Aorta (tissue), 5 donors: Measurements from ENCODE around the gene PPM1H. TPM values are rescaled to one million over a fixed set of nuclear protein-coding genes. Genes with fewer than 3 reads are reported as not detected.

Experiments used
- ATAC-seq: fragments of 200-7000 bp; cut with Tn5 transposase; one replicate; pipeline ENCODE4 v1.9.1; 2022; ENCODE audit warnings: moderate library complexity; ENCODE audit not compliant: low FRiP score
- DNase-seq, 2 donors: peaks; one replicate each; pipeline ENCODE4 v3.0.0-alpha.2; 2020
- H3K27ac ChIP-seq, 2 donors: one replicate each; pipeline ENCODE4 v1.5.1; 2013; ENCODE audit warnings: low read length in 2 of 2, mild to moderate bottlenecking in 2 of 2, moderate library complexity in 2 of 2, control low read depth in 1 of 2, inconsistent platforms in 1 of 2, low read depth in 1 of 2
- H3K27me3 ChIP-seq, 2 donors: one replicate each; pipeline ENCODE4 v1.6.1; 2013; ENCODE audit warnings: control low read depth in 1 of 2, low read length in 1 of 2, mild to moderate bottlenecking in 1 of 2, moderate library complexity in 1 of 2; ENCODE audit not compliant: insufficient read depth in 2 of 2, control insufficient read depth in 1 of 2
- H3K36me3 ChIP-seq, 2 donors: one replicate each; pipeline ENCODE4 v1.6.1; 2013; ENCODE audit warnings: control low read depth in 1 of 2, low read length in 1 of 2, mild to moderate bottlenecking in 1 of 2; ENCODE audit not compliant: insufficient read depth in 2 of 2, control insufficient read depth in 1 of 2
- H3K4me1 ChIP-seq, 2 donors: one replicate each; pipeline ENCODE4 v1.6.1; 2013; ENCODE audit warnings: low read length in 2 of 2, control low read depth in 1 of 2, mild to moderate bottlenecking in 1 of 2, moderate library complexity in 1 of 2; ENCODE audit not compliant: insufficient read depth in 2 of 2, control insufficient read depth in 1 of 2
- H3K4me3 ChIP-seq, 2 donors: one replicate each; pipeline ENCODE4 v1.5.1; 2013; ENCODE audit warnings: low read length in 2 of 2, control low read depth in 1 of 2, mild to moderate bottlenecking in 1 of 2
- H3K9me3 ChIP-seq: one replicate; pipeline ENCODE4 v1.6.1; 2013; ENCODE audit warnings: mild to moderate bottlenecking, low read length; ENCODE audit not compliant: control insufficient read depth
- WGBS, 2 donors: extraction: QIAGEN DNeasy Blood & Tissue Kit; methylation state at CpG; one replicate each; pipeline ENCODE4 v1.1.7; 2013; 5-methylcytosine and 5-hydroxymethylcytosine counted together
- intact Hi-C, 2 donors: fragments of 100-400 bp; cut with DNase I; formaldehyde crosslinking; loops; one replicate each; pipeline versions ENCODE4 v1.14.2 to v1.15.0; 2022
- polyA plus RNA-seq, 2 donors: library from polyadenylated mRNA; stranded (reverse); fragments of 200-250 nt; gene quantifications; one replicate each; pipeline ENCODE4 v1.2.3, GENCODE V29; 2013
- total RNA-seq, 2 donors: library from RNA; stranded (reverse); fragmentation: NEBNext Ultra II Directional; extraction: Animal tissue kit (Norgen Biotek cat#: 25700); gene quantifications; one replicate each; pipeline ENCODE4 v1.2.1, GENCODE V29; 2021
- donor health status: healthy with polysubstance abuse.
- donor health status: Bipolar disorder and iron deficiency.
- donor health status: DM: no; HTN: no; CAD: no.
- donor health status: DM: no; HTN: no; CAD: no.
- donor health status: DM: yes; HTN: yes; CAD: no.

PPM1H gene
- total and polyA plus RNA-seq, 4 donors, result 1.3 to 9.3 (median 3.7) TPM

- intact Hi-C loops, result loop anchor here (1.0 to 10.0 kb wide), 6 partner anchors 66 to 121 kb away; no protein-coding TSS in a partner anchor
- ATAC-seq (peak; percentile 26), DNase-seq (no peak)
- peak overlapping the region; percentile 56 to 70 for H3K4me3 ChIP-seq
- no peaks in the 10 kb centered on the region for H3K36me3 ChIP-seq
- WGBS, 2 donors, result 0% methylated on average over 24 of the region's 24 CpGs
- no peaks in the 10 kb centered on the region for H3K27me3 ChIP-seq
- H3K27ac ChIP-seq, result peak overlapping the region; percentile 4 to 50
- H3K4me1 ChIP-seq, result no peaks in the 10 kb centered on the region
- no peaks in the 10 kb centered on the region for H3K9me3 ChIP-seq
Measured at GRCh38 chr12:62933602-62934238, 1.2 kb downstream of the PPM1H start.

GRCh38 chr12:62933220-62933601 lies 1.7 kb downstream of the PPM1H start:
- H3K9me3 ChIP-seq, result no peaks in the 10 kb centered on the region
- peak in 1 of 2 donors; percentile 52 for DNase-seq

DNA sequence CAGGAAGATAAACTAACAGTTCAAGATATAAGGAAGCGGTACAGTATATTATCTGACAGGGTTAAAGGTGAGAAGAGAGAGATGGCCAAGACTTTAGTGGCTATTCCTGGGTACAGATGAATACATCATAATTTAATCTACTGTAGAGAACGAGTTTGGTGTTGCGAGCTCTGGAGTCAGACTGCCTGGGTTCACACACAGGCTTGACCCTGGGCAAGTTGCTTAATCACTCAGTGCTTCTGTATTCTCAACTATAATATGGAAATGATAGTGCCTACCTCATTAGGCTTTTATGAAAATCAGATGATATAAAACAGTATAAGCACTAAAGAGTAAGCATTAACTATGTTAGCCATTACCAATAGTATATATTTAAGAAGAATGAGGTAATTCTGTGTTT lies 3.5 kb downstream of the PPM1H start:
- H3K36me3 ChIP-seq, result no peaks in the 10 kb centered on the region

More at GRCh38 chr12:62933220-62933601, 1.7 kb downstream of the PPM1H start:
- ATAC-seq, result no peak
- intact Hi-C loops, result loop anchor here (5.0 to 10.0 kb wide), 4 partner anchors 66 to 118 kb away; no protein-coding TSS in a partner anchor
- H3K4me3 ChIP-seq, result peak overlapping the region; percentile 56 to 70
- H3K27ac ChIP-seq, result no peak overlapping the region
- no peaks in the 10 kb centered on the region for H3K27me3 ChIP-seq
- H3K4me1 ChIP-seq, result no peaks in the 10 kb centered on the region
- no peaks in the 10 kb centered on the region for H3K36me3 ChIP-seq
- WGBS, 2 donors, result 0 to 1% methylated on average over 15 of the region's 15 CpGs

DNA sequence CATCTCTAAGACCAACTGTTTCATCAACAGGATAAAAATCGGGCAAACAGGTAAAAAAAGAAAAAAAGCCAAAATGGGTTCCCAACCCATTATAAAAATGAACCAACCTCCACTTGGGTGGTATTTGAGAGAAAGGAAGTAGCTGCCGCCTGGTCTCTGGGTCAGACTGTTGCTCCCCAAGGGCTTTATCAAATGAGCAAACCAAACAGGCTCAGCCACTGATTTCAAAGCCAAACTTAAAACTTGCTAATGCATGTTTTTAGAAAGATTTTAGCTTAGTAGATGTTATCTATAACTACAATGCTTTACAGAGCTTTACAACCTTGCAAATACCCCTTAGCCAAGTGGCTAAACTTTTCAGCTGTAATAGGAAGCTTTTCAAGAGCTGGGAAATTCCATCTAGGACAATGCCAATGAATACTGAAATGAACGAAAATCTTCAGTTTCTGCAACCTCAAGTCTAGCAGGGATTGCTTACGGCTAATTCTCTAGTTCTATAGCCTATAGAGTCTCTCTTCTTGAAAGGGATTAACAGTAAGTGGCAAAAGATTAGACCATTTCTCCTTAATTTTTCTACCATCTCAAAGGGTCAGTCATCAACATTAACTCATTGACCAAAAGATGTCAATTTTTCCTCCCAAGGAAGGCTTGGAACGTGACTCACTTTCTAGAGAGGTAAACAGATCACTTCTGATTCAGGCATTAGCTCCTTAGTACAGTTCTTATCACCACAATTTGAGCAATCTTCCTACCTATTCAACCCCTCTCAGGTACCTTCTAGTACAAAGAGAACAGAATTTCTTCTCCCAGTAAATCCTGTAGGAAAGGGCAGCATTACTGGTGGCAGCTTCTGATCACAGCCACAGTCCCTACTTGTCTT lies 4.2 kb downstream of the PPM1H start:
- intact Hi-C loops, result loop anchor here (5.0 to 10.0 kb wide), 4 partner anchors 63 to 116 kb away; no protein-coding TSS in a partner anchor
- 51 to 57% methylated on average over 5 of the region's 5 CpGs for WGBS, 2 donors
- no peaks in the 10 kb centered on the region for H3K27me3 ChIP-seq
- H3K27ac ChIP-seq, result no peak overlapping the region
- no peaks in the 10 kb centered on the region for H3K4me1 ChIP-seq
- no peak for DNase-seq
- H3K36me3 ChIP-seq, result no peaks in the 10 kb centered on the region
- no peak for ATAC-seq
- no peak overlapping the region for H3K4me3 ChIP-seq
- no peaks in the 10 kb centered on the region for H3K9me3 ChIP-seq

More for the DNA sequence above, 3.5 kb downstream of the PPM1H start:
- ATAC-seq, result no peak
- DNase-seq, result no peak
- 85 to 93% methylated on average over 3 of the region's 3 CpGs for WGBS, 2 donors
- intact Hi-C loops, result loop anchor here (5.0 to 10.0 kb wide), 4 partner anchors 64 to 117 kb away; no protein-coding TSS in a partner anchor
- no peaks in the 10 kb centered on the region for H3K27me3 ChIP-seq
- no peak overlapping the region for H3K27ac ChIP-seq
- no peaks in the 10 kb centered on the region for H3K9me3 ChIP-seq
- H3K4me3 ChIP-seq, result no peak overlapping the region
- no peaks in the 10 kb centered on the region for H3K4me1 ChIP-seq

DNA sequence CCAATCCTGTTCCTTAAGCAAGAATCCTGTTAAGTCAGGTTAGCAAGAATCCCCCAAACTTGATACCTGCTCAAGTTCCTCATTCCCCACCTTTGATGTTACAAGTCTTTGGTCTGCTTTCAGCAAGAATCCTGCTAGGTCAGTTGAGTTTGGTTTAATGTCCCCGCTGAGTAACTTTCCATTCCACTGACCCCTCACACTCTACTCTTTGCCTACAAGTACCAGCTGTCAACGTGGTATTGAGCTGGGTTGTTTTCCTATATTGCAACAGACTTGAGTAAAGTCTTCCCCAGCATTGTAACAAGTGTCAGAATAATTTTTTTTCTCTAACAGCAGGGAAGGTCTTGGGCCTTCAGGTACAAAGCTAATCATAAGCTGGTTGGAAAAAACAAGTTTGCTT lies 6.3 kb downstream of the PPM1H start:
- WGBS, 2 donors, result 86 to 91% methylated on average over 2 of the region's 2 CpGs
- no peaks in the 10 kb centered on the region for H3K36me3 ChIP-seq
- ATAC-seq (no peak), DNase-seq (no peak)
- intact Hi-C loops, result no loop called here
- H3K27ac ChIP-seq, result no peak overlapping the region
- H3K4me3 ChIP-seq, result no peak overlapping the region
- H3K4me1 ChIP-seq, result no peaks in the 10 kb centered on the region
- no peaks in the 10 kb centered on the region for H3K27me3 ChIP-seq
- no peaks in the 10 kb centered on the region for H3K9me3 ChIP-seq

GRCh38 chr12:62925680-62926079 lies 9.3 kb downstream of the PPM1H start:
- Histone ChIP-seq H3K4me3 (no peak overlapping the region), H3K9me3 (no peaks in the 10 kb centered on the region), H3K27ac (no peak overlapping the region), H3K36me3 (no peaks in the 10 kb centered on the region), H3K27me3 (no peaks in the 10 kb centered on the region), H3K4me1 (no peaks in the 10 kb centered on the region)
- intact Hi-C loops, result no loop called here
- WGBS, 2 donors, result 96% methylated on average over 1 of the region's 1 CpG
- no peak for ATAC-seq
- no peak for DNase-seq

DNA sequence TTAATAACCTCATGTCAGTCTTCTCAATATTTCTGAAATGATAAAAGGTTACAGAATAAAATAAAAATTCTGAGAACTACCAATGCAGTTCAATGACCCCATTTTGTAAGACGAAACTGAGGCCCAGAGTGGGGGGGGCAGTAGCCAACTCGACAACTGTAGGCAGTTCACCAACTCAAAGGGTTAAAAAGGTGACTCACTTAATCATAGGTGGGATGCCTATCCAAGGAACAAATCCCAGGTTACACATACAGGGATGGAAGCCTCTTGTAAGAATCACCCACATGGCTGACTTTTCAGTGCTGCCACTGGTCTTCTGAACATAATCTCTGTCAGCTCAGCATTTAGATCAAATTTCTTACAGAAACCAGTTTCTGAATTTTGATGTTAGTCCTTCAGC lies 10.9 kb downstream of the PPM1H start:
- H3K27me3 ChIP-seq, result no peaks in the 10 kb centered on the region
- intact Hi-C loops, result no loop called here
- no peak for ATAC-seq

DNA sequence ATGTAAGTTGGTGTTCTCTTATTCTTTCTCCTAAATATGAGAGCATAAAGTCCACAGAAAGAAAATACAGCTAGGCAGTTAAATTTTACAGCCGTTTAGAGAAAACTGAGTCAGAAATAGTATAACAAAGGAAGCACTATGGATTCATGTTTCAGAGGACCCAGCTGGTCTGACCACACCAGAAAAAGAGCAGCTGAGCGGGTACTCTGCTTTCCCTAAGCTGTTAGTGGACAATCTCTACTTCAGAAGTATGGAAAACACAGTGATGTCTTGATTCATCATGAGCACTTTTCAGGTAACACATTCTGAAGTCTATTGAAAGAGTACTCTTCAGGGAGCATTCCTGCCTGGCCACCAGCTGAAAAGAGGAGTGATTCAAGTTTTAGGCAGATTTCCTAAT lies 12.4 kb downstream of the PPM1H start:
- Histone ChIP-seq H3K27me3 (no peaks in the 10 kb centered on the region), H3K4me1 (no peaks in the 10 kb centered on the region), H3K36me3 (no peaks in the 10 kb centered on the region), H3K4me3 (no peak overlapping the region), H3K9me3 (no peaks in the 10 kb centered on the region), H3K27ac (no peak overlapping the region)
- DNase-seq (no peak), ATAC-seq (no peak)
- intact Hi-C loops, result no loop called here
- 71 to 76% methylated on average over 2 of the region's 2 CpGs for WGBS, 2 donors

More for the DNA sequence above, 10.9 kb downstream of the PPM1H start:
- Histone ChIP-seq H3K4me1 (no peaks in the 10 kb centered on the region), H3K9me3 (no peaks in the 10 kb centered on the region), H3K4me3 (no peak overlapping the region), H3K36me3 (no peaks in the 10 kb centered on the region), H3K27ac (no peak overlapping the region)
- 90 to 97% methylated on average over 2 of the region's 2 CpGs for WGBS, 2 donors
- no peak for DNase-seq
